IPS DF 6.9 (cell line): ENCODE measurements around the gene HELZ.
"Not testable (repeated sequence)": the region's sequence is repeated elsewhere in the genome, so short reads cannot be mapped to it uniquely, and the experiment has no call there.

Experiments
- DNase-seq: peaks from one replicate; pipeline ENCODE4 v3.0.0-alpha.2; 2013; ENCODE audit warnings: low read depth, low spot score
- H3K27ac ChIP-seq: one replicate; pipeline ENCODE4 v1.5.1; 2013; ENCODE audit warnings: low read length, control low read depth
- H3K27me3 ChIP-seq: 2 replicates; pipeline ENCODE4 v1.6.1; 2013; ENCODE audit warnings: mild to moderate bottlenecking, low read length; ENCODE audit not compliant: control insufficient read depth, insufficient read depth
- H3K36me3 ChIP-seq: 2 replicates; pipeline ENCODE4 v1.6.1; 2013; ENCODE audit warnings: low read length; ENCODE audit not compliant: control insufficient read depth, insufficient read depth
- H3K4me1 ChIP-seq: 2 replicates; pipeline ENCODE4 v1.6.1; 2013; ENCODE audit warnings: low read length; ENCODE audit not compliant: control insufficient read depth, insufficient read depth
- H3K4me3 ChIP-seq: 2 replicates; pipeline ENCODE4 v1.5.1; 2013; ENCODE audit warnings: mild to moderate bottlenecking, low read length
- H3K9me3 ChIP-seq: 2 replicates; pipeline ENCODE4 v1.6.1; 2013; ENCODE audit warnings: low read length, inconsistent platforms; ENCODE audit not compliant: control insufficient read depth, insufficient read depth
- WGBS: extraction: QIAGEN DNeasy Blood & Tissue Kit; methylation state at CpG from one replicate; pipeline ENCODE4 v1.1.7; 2013; ENCODE audit warnings: mixed read lengths, missing lambda C conversion rate; ENCODE audit not compliant: insufficient read length, insufficient coverage; 5-methylcytosine and 5-hydroxymethylcytosine counted together

Gene HELZ

DNA sequence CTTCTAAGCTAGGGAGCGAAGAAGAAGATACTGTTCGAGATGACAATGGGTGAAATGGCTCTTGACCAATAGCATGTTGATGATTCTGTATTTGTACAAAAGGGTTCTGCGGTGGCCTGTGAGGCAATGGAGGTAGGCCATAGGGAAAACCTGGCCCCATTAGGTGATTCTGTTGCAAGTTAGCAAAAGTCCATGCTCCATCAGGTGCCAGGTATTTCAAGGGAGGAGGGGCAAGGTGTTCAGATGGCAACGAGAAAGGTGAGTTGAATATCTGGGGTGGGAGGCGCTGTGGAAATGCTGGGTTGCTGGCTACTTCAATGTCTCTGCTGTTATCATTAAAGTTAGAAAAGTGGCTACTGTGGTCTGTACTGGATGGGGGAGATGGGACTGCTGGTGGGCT lies 137.8 kb downstream of the HELZ start:
- Histone ChIP-seq H3K4me3 (no peak overlapping the region), H3K4me1 (no peaks in the 10 kb centered on the region), H3K27me3 (no peaks in the 10 kb centered on the region), H3K9me3 (no peaks in the 10 kb centered on the region), H3K36me3 (peaks cover 5% of the 10 kb centered on the region; the same call in 1 of the 2 replicates), H3K27ac (no peak overlapping the region)
- no CpG with 5 or more reads among the region's 5 CpGs for WGBS
- DNase-seq: no peak

- no peaks in the 10 kb centered on the region for H3K27me3 ChIP-seq
- no peaks in the 10 kb centered on the region for H3K4me1 ChIP-seq
- no peak overlapping the region for H3K27ac ChIP-seq
- no peaks in the 10 kb centered on the region for H3K9me3 ChIP-seq
- no peak overlapping the region for H3K4me3 ChIP-seq
- DNase-seq: no peak
- H3K36me3 ChIP-seq: peaks cover 5% of the 10 kb centered on the region; the same call in 1 of the 2 replicates
These were observed 139.8 kb downstream of the HELZ start for GRCh38 chr17:67105213-67105612.

- H3K4me1 ChIP-seq, H3K9me3 ChIP-seq, H3K4me3 ChIP-seq, H3K27ac ChIP-seq, H3K36me3 ChIP-seq, DNase-seq, H3K27me3 ChIP-seq: not testable (repeated sequence)
- no CpG with 5 or more reads among the region's 7 CpGs for WGBS
These were observed 140.4 kb downstream of the HELZ start for GRCh38 chr17:67104641-67105040.

DNA sequence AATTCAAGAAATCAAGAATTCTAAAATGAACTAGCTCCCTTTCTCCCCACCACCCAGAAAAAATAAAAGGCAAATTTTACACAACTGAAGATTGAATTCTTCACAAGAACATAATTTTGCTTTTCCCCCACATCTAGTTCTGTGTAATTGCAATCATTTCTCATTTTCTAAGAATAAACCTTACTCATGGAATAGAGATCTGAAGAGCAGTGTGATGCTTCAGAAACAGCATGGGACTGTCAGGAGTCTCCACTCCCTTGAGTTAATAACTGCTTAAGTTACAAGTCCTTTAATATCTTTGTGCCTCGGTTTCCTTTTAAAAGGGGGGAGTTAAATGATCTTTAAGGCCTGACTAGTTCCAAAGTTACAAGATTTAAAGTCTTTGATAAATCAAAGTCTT lies 147.0 kb downstream of the HELZ start:
- WGBS: no CpG with 5 or more reads among the region's 1 CpG
- Histone ChIP-seq H3K4me3 (no peak overlapping the region), H3K36me3 (no peaks in the 10 kb centered on the region), H3K4me1 (no peaks in the 10 kb centered on the region), H3K9me3 (no peaks in the 10 kb centered on the region), H3K27me3 (no peaks in the 10 kb centered on the region), H3K27ac (no peak overlapping the region)
- DNase-seq: no peak

DNA sequence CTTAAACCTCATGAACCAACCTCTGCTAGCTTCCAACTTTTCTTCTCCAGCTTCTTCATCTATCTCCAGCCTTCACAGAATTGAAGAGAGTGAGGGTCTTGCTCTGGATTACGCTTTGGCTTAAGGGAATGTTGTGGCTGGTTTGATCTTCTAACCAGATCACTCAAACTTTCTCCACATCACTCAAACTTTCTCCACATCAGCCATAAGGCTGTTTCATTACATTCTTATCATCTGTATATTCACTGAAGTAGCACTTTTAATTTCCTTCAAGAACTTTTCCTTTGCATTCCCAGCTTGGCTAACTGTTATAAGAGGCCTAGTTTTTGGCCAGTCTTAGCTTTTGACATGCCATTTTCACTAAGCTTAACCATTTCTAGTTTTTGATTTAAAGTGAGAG lies 148.4 kb downstream of the HELZ start:
- H3K4me3 ChIP-seq: no peak overlapping the region
- no peak for DNase-seq
- H3K27ac ChIP-seq: no peak overlapping the region
- H3K4me1 ChIP-seq: no peaks in the 10 kb centered on the region
- WGBS: no CpG with 5 or more reads among the region's 1 CpG
- H3K36me3 ChIP-seq: no peaks in the 10 kb centered on the region
- H3K9me3 ChIP-seq: no peaks in the 10 kb centered on the region
- H3K27me3 ChIP-seq: no peaks in the 10 kb centered on the region

DNA sequence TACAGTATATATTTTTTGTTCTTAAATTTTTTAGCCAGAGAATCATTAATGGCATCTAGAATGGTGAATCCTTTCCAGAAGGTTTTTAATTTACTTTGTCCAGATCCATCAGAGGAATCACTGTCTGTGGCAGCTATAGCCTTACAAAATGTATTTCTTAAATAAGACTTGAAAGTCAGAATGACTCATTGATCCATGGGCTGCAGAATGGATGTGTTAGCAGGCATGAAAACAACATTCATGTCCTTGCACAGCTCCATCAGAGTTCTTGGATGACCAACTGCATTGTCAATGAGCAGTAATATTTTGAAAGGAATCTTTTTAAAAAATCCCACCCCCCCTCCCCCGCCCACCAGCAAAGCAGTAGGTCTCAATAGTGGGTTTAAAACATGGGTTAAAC lies 149.2 kb downstream of the HELZ start:
- no CpG with 5 or more reads among the region's 1 CpG for WGBS
- H3K4me1 ChIP-seq: no peaks in the 10 kb centered on the region
- H3K27me3 ChIP-seq: no peaks in the 10 kb centered on the region
- H3K9me3 ChIP-seq: no peaks in the 10 kb centered on the region
- no peak overlapping the region for H3K4me3 ChIP-seq
- no peak for DNase-seq
- no peak overlapping the region for H3K27ac ChIP-seq
- H3K36me3 ChIP-seq: no peaks in the 10 kb centered on the region

GRCh38 chr17:67095291-67095690 lies 149.7 kb downstream of the HELZ start:
- H3K27ac ChIP-seq, H3K36me3 ChIP-seq, H3K9me3 ChIP-seq, H3K27me3 ChIP-seq, DNase-seq, H3K4me3 ChIP-seq, H3K4me1 ChIP-seq: not testable (repeated sequence)
- no CpG with 5 or more reads among the region's 1 CpG for WGBS

DNA sequence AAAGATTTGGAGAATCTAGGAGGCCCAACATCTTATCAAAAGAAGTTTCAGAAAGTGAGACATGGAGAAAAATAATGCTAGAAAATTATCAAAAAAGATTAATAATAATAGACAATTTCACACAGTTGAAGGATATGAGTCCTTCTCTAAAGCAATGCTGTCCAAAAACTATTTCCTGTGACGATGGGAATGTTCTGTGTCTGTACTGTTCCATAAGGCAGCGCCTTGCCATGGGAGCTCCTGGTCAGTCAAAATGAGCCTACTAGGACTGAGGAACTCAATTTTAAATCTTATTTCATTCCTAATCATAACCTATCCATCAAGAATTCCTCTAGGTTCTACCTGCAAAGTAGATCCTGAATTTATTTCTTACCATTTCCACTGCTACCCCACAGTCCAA lies 151.6 kb downstream of the HELZ start:
- no peaks in the 10 kb centered on the region for H3K9me3 ChIP-seq
- no peak overlapping the region for H3K27ac ChIP-seq
- WGBS: no CpG with 5 or more reads among the region's 2 CpGs
- no peak overlapping the region for H3K4me3 ChIP-seq
- no peaks in the 10 kb centered on the region for H3K4me1 ChIP-seq
- H3K27me3 ChIP-seq: no peaks in the 10 kb centered on the region
- H3K36me3 ChIP-seq: no peaks in the 10 kb centered on the region
- DNase-seq: no peak

- H3K9me3 ChIP-seq, H3K36me3 ChIP-seq, H3K27ac ChIP-seq, DNase-seq, H3K4me3 ChIP-seq, H3K4me1 ChIP-seq, H3K27me3 ChIP-seq: not testable (repeated sequence)
- WGBS: no CpG with 5 or more reads among the region's 7 CpGs
These were observed 152.3 kb downstream of the HELZ start for GRCh38 chr17:67092710-67093109.

DNA sequence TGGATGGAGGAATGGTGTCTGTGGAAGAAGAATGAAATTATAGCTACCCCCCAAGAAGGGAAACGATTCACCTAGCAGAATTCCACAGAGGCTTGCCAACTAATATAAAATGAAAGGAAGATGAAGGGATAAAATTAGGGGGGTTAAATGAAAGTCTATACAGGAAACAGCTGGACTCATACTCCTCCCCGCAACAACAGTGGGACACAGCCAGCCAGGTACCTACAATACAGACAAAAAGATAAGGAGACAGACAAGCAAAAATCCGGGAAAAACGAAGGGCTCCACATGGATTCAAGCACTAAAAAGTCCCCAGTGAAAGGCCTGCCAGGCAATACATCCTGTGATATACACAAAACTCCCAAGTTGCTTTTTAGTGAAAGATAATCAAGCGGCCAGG lies 152.7 kb downstream of the HELZ start:
- H3K27me3 ChIP-seq: no peaks in the 10 kb centered on the region
- H3K36me3 ChIP-seq: no peaks in the 10 kb centered on the region
- no CpG with 5 or more reads among the region's 5 CpGs for WGBS

DNA sequence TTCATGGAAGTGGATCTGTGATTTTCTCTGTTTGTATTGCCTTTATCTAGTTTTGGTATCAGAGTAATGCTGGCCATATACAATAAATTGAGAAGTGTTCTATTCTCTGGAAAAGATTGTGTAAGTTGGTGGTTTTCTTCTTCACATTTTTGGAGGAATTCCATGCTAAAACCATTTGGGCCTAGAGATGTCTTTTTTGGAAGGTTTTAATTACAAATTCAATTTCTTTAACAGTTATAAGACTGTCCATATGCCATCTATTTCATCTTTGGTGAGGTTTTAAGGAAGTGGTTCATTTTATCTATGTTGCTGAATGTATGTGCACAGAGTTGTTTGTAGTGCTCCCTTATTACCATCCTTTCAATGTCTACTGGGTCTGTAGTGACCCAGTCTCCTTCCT lies 154.7 kb downstream of the HELZ start:
- H3K4me3 ChIP-seq: no peak overlapping the region
- no peaks in the 10 kb centered on the region for H3K9me3 ChIP-seq
- no peak overlapping the region for H3K27ac ChIP-seq
- DNase-seq: no peak
- H3K27me3 ChIP-seq: no peaks in the 10 kb centered on the region
- no peaks in the 10 kb centered on the region for H3K4me1 ChIP-seq
- H3K36me3 ChIP-seq: no peaks in the 10 kb centered on the region

More for the DNA sequence above, 152.7 kb downstream of the HELZ start:
- DNase-seq: no peak
- Histone ChIP-seq H3K27ac (no peak overlapping the region), H3K4me1 (no peaks in the 10 kb centered on the region), H3K4me3 (no peak overlapping the region), H3K9me3 (no peaks in the 10 kb centered on the region)
